Measurements from ENCODE around the gene MAD2L2. TPM values are rescaled to one million over a fixed set of nuclear protein-coding genes. Genes with fewer than 3 reads are reported as not detected.
A peak's percentile ranks its signal among the peaks of the same experiment; 100 is the strongest.

Gene MAD2L2
- total and polyA plus RNA-seq, 8 donors: 25.7 to 56.1 (median 45.6) TPM

GRCh38 chr1:11653861-11654136 lies 27.1 kb downstream of the MAD2L2 start:
- intact Hi-C loops (cut with DNase I): loop anchor here in 1 of 2 donors (5.0 kb wide), 1 partner anchor 69 kb away; no protein-coding TSS in a partner anchor
- TF ChIP-seq CTCF (IDR thresholded peaks at IDR 0.05): no peak
- DNase-seq: no peak
- H3K4me1 ChIP-seq: peaks cover 8 to 45% of the 10 kb centered on the region in 2 donors
- ATAC-seq: no peak
- peak overlapping the region; percentile 57 to 64 for H3K4me3 ChIP-seq
- H3K27ac ChIP-seq: no peak overlapping the region
- H3K36me3 ChIP-seq: no peaks in the 10 kb centered on the region
- no peaks in the 10 kb centered on the region for H3K9me3 ChIP-seq
- H3K27me3 ChIP-seq: peaks cover 11 to 46% of the 10 kb centered on the region in 2 donors

GRCh38 chr1:11653101-11653860 lies 27.7 kb downstream of the MAD2L2 start:
- no peak overlapping the region for H3K27ac ChIP-seq
- no peak for TF ChIP-seq CTCF (IDR thresholded peaks at IDR 0.05)
- peaks cover 8 to 48% of the 10 kb centered on the region in 2 donors for H3K4me1 ChIP-seq

GRCh38 chr1:11652203-11652780 lies 28.7 kb downstream of the MAD2L2 start:
- ATAC-seq (no peak), DNase-seq (no peak)
- Histone ChIP-seq H3K27me3 (peaks cover 11 to 53% of the 10 kb centered on the region in 2 donors), H3K4me1 (peaks cover 8 to 48% of the 10 kb centered on the region in 2 donors), H3K36me3 (no peaks in the 10 kb centered on the region), H3K4me3 (no peak overlapping the region), H3K9me3 (no peaks in the 10 kb centered on the region), H3K27ac (no peak overlapping the region)
- intact Hi-C loops (cut with DNase I): loop anchor here in 1 of 2 donors (5.0 kb wide), 1 partner anchor 70 kb away; no protein-coding TSS in a partner anchor
- TF ChIP-seq CTCF (IDR thresholded peaks at IDR 0.05): no peak

More at GRCh38 chr1:11653101-11653860, 27.7 kb downstream of the MAD2L2 start:
- Histone ChIP-seq H3K27me3 (peaks cover 11 to 51% of the 10 kb centered on the region in 2 donors), H3K36me3 (no peaks in the 10 kb centered on the region), H3K9me3 (no peaks in the 10 kb centered on the region), H3K4me3 (peak overlapping the region in 1 of 2 donors; percentile 57)
- DNase-seq (no peak), ATAC-seq (peak; percentile 25)
- intact Hi-C loops (cut with DNase I): loop anchor here in 1 of 2 donors (5.0 kb wide), 1 partner anchor 69 kb away; no protein-coding TSS in a partner anchor

GRCh38 chr1:11651017-11651416 lies 29.9 kb downstream of the MAD2L2 start:
- no peak for ATAC-seq
- H3K4me1 ChIP-seq: peaks cover 8 to 47% of the 10 kb centered on the region in 2 donors
- TF ChIP-seq CTCF (IDR thresholded peaks at IDR 0.05): no peak
- peaks cover 11 to 53% of the 10 kb centered on the region in 2 donors for H3K27me3 ChIP-seq
- peak overlapping the region in 1 of 2 donors; percentile 6 for H3K4me3 ChIP-seq
- no peaks in the 10 kb centered on the region for H3K36me3 ChIP-seq
- no peak for DNase-seq
- intact Hi-C loops (cut with DNase I): loop anchor here in 1 of 2 donors (5.0 kb wide), 1 partner anchor 71 kb away; no protein-coding TSS in a partner anchor
- no peaks in the 10 kb centered on the region for H3K9me3 ChIP-seq
- H3K27ac ChIP-seq: no peak overlapping the region

Measured in left lung (tissue), 10 donors.